Measurements from ENCODE around the gene NIPAL3. TPM values are rescaled to one million over a fixed set of nuclear protein-coding genes. Genes with fewer than 3 reads are reported as not detected.

Gene NIPAL3
- total RNA-seq, 1 donor from 2014 or later: 13.1 TPM

DNA sequence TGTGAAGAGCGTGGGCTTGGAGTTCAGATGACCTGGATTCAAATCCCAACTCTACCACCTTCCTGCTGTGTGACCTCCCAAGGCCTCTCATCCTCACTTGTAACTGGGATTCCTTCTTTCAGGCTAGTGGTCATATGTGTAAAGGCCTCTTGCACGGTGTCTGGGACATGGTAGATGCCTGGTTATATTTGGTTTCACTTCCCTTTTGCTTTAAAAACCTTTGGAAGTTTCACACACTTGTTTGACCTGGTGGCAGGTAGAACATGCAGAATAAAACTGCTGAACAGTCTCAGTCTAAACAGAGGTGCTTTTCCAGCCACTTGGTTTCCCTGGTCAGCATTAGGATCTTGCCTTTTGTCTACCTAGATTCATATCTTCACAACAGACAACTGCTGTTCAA is 50.0 kb downstream of the NIPAL3 start:
- peaks cover 11% of the 10 kb centered on the region for H3K4me1 Mint-ChIP-seq (ENCODE audit: low read depth)

DNA sequence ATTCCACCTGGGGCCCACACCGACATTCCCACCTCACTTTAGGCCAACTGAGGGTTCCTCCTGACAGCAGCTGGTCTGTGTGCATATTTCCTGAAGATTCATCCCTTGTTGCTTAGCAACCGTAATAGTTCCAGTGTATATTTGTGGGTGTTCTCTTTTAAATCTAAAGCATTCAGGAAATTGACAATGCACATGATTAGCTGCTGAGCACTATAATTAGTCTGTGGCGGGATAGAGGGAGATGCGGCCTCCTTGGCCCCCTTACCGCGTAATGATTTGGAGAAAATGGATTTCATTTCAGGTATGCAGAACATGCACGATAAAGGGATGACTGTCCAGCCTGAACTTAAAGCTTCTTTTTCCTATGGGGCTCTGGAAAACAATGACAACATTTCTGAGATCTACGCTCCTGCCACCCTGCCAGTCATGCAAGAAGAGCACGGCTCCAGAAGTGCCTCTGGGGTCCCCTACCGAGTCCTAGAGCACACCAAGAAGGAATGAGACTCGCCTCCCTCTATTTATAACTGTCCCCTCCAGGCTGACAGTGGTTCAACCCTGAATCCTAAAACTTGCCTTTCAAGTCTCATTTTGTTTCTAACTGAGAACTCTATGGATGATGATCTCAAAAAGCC is 53.2 kb downstream of the NIPAL3 start:
- peaks cover 18% of the 10 kb centered on the region for H3K4me1 Mint-ChIP-seq (ENCODE audit: low read depth)
- TF ChIP-seq, protein P1, sequence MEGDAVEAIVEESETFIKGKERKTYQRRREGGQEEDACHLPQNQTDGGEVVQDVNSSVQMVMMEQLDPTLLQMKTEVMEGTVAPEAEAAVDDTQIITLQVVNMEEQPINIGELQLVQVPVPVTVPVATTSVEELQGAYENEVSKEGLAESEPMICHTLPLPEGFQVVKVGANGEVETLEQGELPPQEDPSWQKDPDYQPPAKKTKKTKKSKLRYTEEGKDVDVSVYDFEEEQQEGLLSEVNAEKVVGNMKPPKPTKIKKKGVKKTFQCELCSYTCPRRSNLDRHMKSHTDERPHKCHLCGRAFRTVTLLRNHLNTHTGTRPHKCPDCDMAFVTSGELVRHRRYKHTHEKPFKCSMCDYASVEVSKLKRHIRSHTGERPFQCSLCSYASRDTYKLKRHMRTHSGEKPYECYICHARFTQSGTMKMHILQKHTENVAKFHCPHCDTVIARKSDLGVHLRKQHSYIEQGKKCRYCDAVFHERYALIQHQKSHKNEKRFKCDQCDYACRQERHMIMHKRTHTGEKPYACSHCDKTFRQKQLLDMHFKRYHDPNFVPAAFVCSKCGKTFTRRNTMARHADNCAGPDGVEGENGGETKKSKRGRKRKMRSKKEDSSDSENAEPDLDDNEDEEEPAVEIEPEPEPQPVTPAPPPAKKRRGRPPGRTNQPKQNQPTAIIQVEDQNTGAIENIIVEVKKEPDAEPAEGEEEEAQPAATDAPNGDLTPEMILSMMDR (IDR thresholded peaks at IDR 0.05; ENCODE audit: unreplicated experiment): no peak
- H3K36me3 Mint-ChIP-seq (ENCODE audit: insufficient read depth): peaks cover 3% of the 10 kb centered on the region
- H3K27ac Mint-ChIP-seq: no peak overlapping the region
- no peaks in the 10 kb centered on the region for H3K27me3 Mint-ChIP-seq
- H3K4me3 Mint-ChIP-seq (ENCODE audit: low read depth): no peak overlapping the region
- no peaks in the 10 kb centered on the region for H3K9me3 Mint-ChIP-seq (ENCODE audit: low read depth)
- DNase-seq (ENCODE audit: low spot score, unreplicated experiment): no peak

More for the DNA sequence above, 50.0 kb downstream of the NIPAL3 start:
- TF ChIP-seq, protein P1 (IDR thresholded peaks at IDR 0.05; ENCODE audit: unreplicated experiment): no peak
- H3K4me3 Mint-ChIP-seq (ENCODE audit: low read depth): no peak overlapping the region
- H3K27me3 Mint-ChIP-seq: no peaks in the 10 kb centered on the region
- H3K36me3 Mint-ChIP-seq (ENCODE audit: insufficient read depth): peaks cover 7% of the 10 kb centered on the region
- H3K27ac Mint-ChIP-seq: no peak overlapping the region
- H3K9me3 Mint-ChIP-seq (ENCODE audit: low read depth): no peaks in the 10 kb centered on the region
- DNase-seq (ENCODE audit: low spot score, unreplicated experiment): no peak

DNA sequence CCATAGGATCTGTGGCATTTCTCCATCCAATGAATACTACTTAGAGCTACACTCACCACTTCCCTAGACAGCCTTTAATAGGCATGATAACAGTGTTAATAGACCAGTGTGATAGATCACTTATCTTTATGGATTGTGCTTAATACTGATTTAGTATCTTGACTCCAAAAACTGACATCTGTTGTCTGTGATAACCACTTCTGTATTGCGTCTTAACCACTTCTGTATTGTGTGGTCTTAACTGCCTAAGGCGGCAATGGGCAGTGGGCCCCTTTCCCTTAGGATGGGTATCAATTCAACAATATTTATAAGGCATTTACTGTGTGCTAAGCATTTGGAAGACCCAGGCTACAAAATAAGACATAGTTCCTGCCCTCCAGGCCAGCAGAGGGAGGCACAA is 55.0 kb downstream of the NIPAL3 start:
- Mint-ChIP-seq H3K4me1 (ENCODE audit: low read depth) (peaks cover 15% of the 10 kb centered on the region), H3K9me3 (ENCODE audit: low read depth) (no peaks in the 10 kb centered on the region), H3K4me3 (ENCODE audit: low read depth) (no peak overlapping the region), H3K36me3 (ENCODE audit: insufficient read depth) (peaks cover 3% of the 10 kb centered on the region), H3K27ac (no peak overlapping the region), H3K27me3 (no peaks in the 10 kb centered on the region)
- TF ChIP-seq, protein P1 (IDR thresholded peaks at IDR 0.05; ENCODE audit: unreplicated experiment): no peak
- no peak for DNase-seq (ENCODE audit: low spot score, unreplicated experiment)

DNA sequence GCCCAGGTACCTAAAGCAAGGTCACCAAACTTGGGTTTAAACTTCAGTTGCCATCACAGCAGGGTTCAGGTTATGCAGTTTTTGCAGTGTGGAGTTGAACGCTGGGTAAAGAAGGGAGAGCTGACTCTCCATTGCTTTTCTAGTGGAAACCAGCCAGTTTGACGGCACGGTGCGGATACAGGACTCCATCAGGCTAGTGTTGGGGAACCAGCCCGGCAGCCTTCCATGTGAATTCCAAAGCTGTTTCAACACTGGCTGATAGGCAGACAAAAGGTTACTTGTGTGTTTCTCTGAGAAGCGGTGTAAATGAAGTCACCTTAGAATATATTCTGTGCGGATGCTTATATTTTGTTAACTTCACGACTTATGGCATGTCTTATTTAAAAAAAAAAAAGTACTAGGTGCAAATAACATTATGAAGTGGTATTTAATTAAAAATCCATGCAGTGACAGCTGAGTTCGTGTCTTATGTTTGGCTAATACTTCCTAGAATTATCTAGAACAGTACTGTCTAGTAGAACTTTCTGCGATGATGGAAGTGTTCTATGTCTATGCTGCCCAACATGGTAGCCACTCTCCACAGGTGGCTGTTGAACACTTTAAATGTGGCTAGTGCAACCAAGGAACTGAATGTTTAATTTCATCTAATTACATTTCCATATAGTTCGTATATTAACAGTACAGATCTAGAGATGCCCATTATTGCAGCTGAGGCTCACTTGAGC is 57.1 kb downstream of the NIPAL3 start:
- no peaks in the 10 kb centered on the region for H3K9me3 Mint-ChIP-seq (ENCODE audit: low read depth)
- peaks cover 3% of the 10 kb centered on the region for H3K36me3 Mint-ChIP-seq (ENCODE audit: insufficient read depth)
- peak overlapping the region; percentile 95 for H3K27ac Mint-ChIP-seq
- H3K4me1 Mint-ChIP-seq (ENCODE audit: low read depth): peaks cover 17% of the 10 kb centered on the region
- H3K27me3 Mint-ChIP-seq: no peaks in the 10 kb centered on the region
- peak; percentile 30 for DNase-seq (ENCODE audit: low spot score, unreplicated experiment)
- TF ChIP-seq, protein P1 (IDR thresholded peaks at IDR 0.05; ENCODE audit: unreplicated experiment): no peak
- no peak overlapping the region for H3K4me3 Mint-ChIP-seq (ENCODE audit: low read depth)

DNA sequence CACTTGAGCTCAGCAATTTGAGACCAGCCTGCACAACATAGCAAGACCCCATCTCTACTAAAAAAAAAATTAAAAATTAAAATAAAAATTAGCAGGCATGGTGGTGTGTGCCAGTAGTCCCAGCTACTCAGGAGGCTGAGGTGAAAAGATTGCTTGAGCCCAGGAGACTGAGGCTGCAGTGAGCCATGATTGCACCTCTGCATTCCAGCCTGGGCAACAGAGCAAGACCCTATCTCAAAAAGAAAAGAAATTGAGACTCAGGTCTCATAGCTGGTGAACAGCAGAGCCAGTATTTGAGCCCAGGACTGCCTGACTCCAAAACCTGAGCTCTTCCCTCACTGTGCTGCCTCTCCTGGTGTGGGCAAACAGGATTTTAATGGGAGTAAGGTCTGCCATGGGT is 58.6 kb downstream of the NIPAL3 start:
- TF ChIP-seq, protein P1 (IDR thresholded peaks at IDR 0.05; ENCODE audit: unreplicated experiment): no peak
- DNase-seq (ENCODE audit: low spot score, unreplicated experiment): no peak
- Mint-ChIP-seq H3K9me3 (ENCODE audit: low read depth) (no peaks in the 10 kb centered on the region), H3K36me3 (ENCODE audit: insufficient read depth) (peaks cover 3% of the 10 kb centered on the region), H3K27me3 (no peaks in the 10 kb centered on the region), H3K4me1 (ENCODE audit: low read depth) (peaks cover 17% of the 10 kb centered on the region), H3K4me3 (ENCODE audit: low read depth) (no peak overlapping the region), H3K27ac (no peak overlapping the region)
